ENCODE data around the gene CFAP47. TPM values are rescaled to one million over a fixed set of nuclear protein-coding genes. Genes with fewer than 3 reads are reported as not detected.

The CFAP47 gene
- total RNA-seq, 1 donor from 2014 or later = not detected

DNA sequence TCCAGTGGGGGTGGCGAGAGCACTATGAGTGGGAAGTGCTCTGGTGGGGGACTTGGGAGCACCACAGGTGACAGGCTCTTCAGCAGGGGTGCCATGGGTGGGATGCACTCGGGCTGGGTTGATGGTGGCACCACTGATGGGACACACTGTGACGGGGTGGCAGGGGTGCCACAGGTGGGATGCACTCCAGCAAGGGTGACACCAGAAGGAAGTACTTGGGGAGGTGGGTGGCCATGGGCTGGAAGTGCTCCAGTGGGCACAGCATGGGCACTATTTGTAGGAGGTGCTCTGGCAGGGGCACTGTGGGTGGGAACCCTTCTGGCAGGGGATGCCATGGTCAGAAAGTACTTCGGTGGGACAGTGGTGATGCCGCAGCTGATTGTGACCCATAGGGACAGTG lies 346.6 kb downstream of the CFAP47 start:
- DNase-seq (no peak), ATAC-seq (no peak)
- no peak overlapping the region for H3K27ac ChIP-seq
- no peaks in the 10 kb centered on the region for H3K27me3 ChIP-seq
- TF ChIP-seq, protein P1, sequence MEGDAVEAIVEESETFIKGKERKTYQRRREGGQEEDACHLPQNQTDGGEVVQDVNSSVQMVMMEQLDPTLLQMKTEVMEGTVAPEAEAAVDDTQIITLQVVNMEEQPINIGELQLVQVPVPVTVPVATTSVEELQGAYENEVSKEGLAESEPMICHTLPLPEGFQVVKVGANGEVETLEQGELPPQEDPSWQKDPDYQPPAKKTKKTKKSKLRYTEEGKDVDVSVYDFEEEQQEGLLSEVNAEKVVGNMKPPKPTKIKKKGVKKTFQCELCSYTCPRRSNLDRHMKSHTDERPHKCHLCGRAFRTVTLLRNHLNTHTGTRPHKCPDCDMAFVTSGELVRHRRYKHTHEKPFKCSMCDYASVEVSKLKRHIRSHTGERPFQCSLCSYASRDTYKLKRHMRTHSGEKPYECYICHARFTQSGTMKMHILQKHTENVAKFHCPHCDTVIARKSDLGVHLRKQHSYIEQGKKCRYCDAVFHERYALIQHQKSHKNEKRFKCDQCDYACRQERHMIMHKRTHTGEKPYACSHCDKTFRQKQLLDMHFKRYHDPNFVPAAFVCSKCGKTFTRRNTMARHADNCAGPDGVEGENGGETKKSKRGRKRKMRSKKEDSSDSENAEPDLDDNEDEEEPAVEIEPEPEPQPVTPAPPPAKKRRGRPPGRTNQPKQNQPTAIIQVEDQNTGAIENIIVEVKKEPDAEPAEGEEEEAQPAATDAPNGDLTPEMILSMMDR (IDR thresholded peaks at IDR 0.05) = no peak
- H3K4me3 ChIP-seq = no peak overlapping the region
- H3K36me3 ChIP-seq = no peaks in the 10 kb centered on the region
- intact Hi-C loops (cut with DNase I) = no loop called here
- no peaks in the 10 kb centered on the region for H3K4me1 ChIP-seq
- H3K9me3 ChIP-seq = no peaks in the 10 kb centered on the region

DNA sequence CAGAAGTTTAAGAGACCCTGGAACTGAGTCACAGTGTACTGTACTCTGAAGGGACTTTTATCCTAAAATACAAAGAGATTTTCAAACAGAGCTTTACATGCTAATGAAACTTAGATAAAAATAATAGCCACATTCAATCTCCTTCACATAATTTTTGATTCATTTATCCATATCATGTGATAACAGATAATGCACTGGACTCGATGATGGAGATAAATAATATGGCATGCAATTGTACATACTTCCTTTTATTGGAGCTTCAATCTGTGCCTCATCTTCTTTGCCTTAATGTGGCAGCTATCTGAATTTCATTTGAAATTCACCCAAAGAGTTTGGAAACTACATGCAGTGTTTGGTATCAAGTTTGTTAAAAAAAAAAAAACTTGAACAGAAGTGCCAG lies 390.6 kb downstream of the CFAP47 start:
- DNase-seq (no peak), ATAC-seq (no peak)
- no peaks in the 10 kb centered on the region for H3K36me3 ChIP-seq
- H3K4me3 ChIP-seq = no peak overlapping the region
- no peak overlapping the region for H3K27ac ChIP-seq
- H3K27me3 ChIP-seq = no peaks in the 10 kb centered on the region
- TF ChIP-seq, protein P1 (IDR thresholded peaks at IDR 0.05) = no peak
- no peaks in the 10 kb centered on the region for H3K9me3 ChIP-seq
- intact Hi-C loops (cut with DNase I) = no loop called here
- no peaks in the 10 kb centered on the region for H3K4me1 ChIP-seq

DNA sequence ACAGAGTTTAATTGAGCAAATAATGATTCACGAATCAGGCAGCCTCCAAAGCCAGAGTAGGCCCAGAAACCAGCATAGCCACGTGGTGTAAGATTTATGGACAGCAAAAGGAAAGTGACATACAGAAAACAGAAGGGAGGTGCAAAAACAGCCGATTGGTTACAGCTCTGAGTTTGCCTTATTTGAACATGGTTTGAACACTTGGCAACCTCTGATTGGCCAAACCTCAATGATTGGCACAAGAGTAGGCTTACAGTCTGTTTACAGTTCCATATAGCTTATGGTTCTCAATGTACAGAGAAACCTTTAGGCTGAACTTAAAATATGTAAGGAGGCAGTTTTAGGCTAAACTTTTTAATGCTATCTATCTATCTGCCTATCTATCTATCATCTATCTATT lies 394.8 kb downstream of the CFAP47 start:
- TF ChIP-seq, protein P1 (IDR thresholded peaks at IDR 0.05) = no peak
- ATAC-seq = no peak

DNA sequence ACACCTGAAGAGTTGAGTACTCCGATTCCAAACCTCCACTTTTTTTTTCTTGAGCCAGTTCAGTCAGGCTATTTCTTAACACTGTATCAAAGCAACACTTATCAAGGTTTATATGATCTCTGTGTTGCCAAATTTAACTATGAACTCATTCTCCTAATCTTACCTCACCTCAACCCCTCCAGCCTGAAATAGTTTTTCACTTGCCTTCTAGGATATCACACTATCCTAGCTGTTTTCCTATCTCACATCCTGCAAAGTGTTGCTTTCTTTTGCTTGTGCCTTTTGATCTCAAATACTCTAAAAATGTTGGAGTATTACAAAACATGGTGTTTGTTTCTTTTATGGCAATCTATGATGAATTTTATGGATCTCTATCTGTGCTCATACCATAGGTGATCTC lies 415.0 kb downstream of the CFAP47 start:
- Histone ChIP-seq H3K27ac (no peak overlapping the region), H3K27me3 (no peaks in the 10 kb centered on the region), H3K4me3 (no peak overlapping the region), H3K36me3 (no peaks in the 10 kb centered on the region), H3K9me3 (no peaks in the 10 kb centered on the region), H3K4me1 (no peaks in the 10 kb centered on the region)
- no peak for ATAC-seq
- TF ChIP-seq, protein P1 (IDR thresholded peaks at IDR 0.05) = no peak
- intact Hi-C loops (cut with DNase I) = no loop called here
- no peak for DNase-seq

More for the DNA sequence above, 394.8 kb downstream of the CFAP47 start:
- no peak for DNase-seq
- intact Hi-C loops (cut with DNase I) = no loop called here
- Histone ChIP-seq H3K4me1 (no peaks in the 10 kb centered on the region), H3K27me3 (no peaks in the 10 kb centered on the region), H3K9me3 (no peaks in the 10 kb centered on the region), H3K4me3 (no peak overlapping the region), H3K36me3 (no peaks in the 10 kb centered on the region), H3K27ac (no peak overlapping the region)

DNA sequence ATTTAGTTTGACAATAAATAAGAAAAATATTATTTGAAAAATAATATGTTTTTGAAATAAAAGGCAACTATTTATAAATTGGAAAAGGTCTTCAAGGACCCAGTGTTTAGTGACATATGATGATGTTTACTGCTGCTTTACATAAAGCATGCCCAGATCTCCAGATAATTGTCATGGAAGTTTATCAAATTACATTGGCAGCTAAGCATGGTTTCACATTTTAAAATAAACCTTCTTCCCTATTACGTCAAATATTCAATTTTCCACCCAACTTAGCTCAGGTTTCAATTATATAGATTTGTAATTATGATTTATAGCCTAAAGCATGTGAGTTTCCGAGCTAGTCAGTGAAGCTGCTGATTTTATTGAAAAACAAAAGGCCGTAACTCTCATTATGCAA lies 417.2 kb downstream of the CFAP47 start:
- Histone ChIP-seq H3K9me3 (no peaks in the 10 kb centered on the region), H3K4me3 (no peak overlapping the region), H3K36me3 (no peaks in the 10 kb centered on the region), H3K27ac (no peak overlapping the region), H3K27me3 (no peaks in the 10 kb centered on the region), H3K4me1 (no peaks in the 10 kb centered on the region)
- intact Hi-C loops (cut with DNase I) = no loop called here
- ATAC-seq = no peak
- DNase-seq = no peak
- TF ChIP-seq, protein P1 (IDR thresholded peaks at IDR 0.05) = no peak

DNA sequence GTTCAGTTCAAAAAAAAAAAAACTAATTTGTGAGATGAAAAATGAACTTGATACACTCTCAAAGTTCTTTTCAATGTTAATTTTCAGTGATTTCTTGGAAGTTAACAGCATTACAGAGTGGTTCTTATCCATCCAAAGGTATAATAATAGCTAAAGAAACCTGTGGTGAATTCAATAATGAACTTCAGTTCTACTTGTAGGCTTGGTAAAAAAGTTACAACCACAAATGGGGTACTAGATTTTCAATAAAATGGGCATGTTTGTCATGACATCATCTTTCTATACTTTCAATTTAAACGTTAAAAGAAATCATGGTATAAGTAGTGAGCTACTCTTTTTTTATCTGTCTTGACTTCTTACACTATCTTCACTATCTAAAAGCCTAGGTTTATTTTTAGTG lies 424.8 kb downstream of the CFAP47 start:
- intact Hi-C loops (cut with DNase I) = no loop called here
- ATAC-seq = no peak
- Histone ChIP-seq H3K9me3 (no peaks in the 10 kb centered on the region), H3K36me3 (no peaks in the 10 kb centered on the region), H3K4me3 (no peak overlapping the region), H3K27me3 (no peaks in the 10 kb centered on the region), H3K27ac (no peak overlapping the region), H3K4me1 (no peaks in the 10 kb centered on the region)
- TF ChIP-seq, protein P1 (IDR thresholded peaks at IDR 0.05) = no peak
- DNase-seq = no peak
